Measurements from ENCODE around the gene PSMD5. TPM values are rescaled to one million over a fixed set of nuclear protein-coding genes. Genes with fewer than 3 reads are reported as not detected.

The PSMD5 gene
- total RNA-seq, 2 donors from 2014 or later: 37.2 to 51.5 TPM

DNA sequence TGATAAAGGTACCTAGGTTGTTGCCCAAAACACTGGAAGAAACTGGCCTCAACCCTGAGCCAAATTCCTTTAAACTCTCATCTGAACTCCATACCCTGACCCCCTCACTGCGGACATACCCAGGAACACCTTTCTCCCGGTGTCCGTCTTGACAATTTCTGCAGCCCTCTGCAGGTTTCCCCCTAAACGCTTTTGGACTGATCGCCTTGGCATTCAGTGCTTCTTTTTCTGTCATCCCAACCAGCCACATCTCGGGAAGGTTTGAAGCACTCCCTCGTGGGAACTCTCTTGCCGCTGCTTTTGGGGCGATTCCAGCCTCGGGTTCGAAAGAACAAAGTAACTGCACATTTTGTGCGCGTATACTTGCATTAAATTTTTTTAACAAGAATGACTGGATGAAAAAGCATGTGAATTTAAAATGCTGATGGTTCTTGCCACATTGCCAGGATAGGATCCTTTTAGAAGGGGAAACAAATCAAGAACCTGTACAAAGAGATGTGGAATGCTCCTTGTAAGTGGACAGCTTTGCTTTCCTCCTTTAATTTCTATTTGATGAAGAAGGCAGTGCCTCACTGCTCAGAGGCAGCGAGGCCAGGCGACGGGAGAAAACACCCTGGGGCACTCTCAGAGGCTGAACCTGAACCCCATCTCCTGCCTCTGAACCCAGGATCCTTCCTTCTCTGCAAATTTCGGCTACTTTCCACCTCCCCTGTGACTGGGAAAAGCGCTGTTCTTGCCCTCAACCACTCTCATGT, 615 bp downstream of the PSMD5 start:
- peaks cover 57% of the 10 kb centered on the region for H3K4me1 Mint-ChIP-seq
- ATAC-seq: peak; percentile 1
- no peaks in the 10 kb centered on the region for H3K9me3 ChIP-seq (ENCODE audit: control insufficient read depth, low read length, poor library complexity, severe bottlenecking)
- H3K27ac Mint-ChIP-seq: peak overlapping the region; percentile 100
- H3K27me3 Mint-ChIP-seq: no peaks in the 10 kb centered on the region
- H3K36me3 Mint-ChIP-seq (ENCODE audit: low read depth): peaks cover 11% of the 10 kb centered on the region
- DNase-seq: no peak
- H3K4me3 Mint-ChIP-seq: peak overlapping the region; percentile 99

DNA sequence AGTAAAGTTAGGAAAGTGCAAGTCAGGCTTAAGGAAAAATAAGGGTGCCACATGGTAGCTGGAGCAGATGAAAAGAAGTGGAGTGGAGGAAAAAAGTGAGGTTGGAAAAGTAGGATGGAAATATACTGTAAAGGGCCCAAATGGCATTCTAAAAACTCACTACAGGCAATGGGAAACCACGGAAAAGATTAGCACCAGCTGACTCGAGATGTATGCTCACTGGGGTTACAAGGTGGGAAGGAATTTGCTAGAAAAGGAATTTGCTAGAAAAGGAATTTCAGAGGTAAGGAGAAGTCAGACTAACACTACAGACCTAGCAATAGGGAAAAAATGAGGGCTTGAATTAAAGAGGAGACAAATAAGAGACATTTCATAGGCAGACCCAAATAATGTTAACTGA, 3.6 kb downstream of the PSMD5 start:
- H3K9me3 ChIP-seq (ENCODE audit: control insufficient read depth, low read length, poor library complexity, severe bottlenecking): no peaks in the 10 kb centered on the region
- Mint-ChIP-seq H3K4me3 (no peak overlapping the region), H3K36me3 (ENCODE audit: low read depth) (peaks cover 15% of the 10 kb centered on the region), H3K27ac (peak overlapping the region; percentile 90), H3K27me3 (no peaks in the 10 kb centered on the region), H3K4me1 (peaks cover 44% of the 10 kb centered on the region)
- no peak for ATAC-seq
- no peak for DNase-seq

DNA sequence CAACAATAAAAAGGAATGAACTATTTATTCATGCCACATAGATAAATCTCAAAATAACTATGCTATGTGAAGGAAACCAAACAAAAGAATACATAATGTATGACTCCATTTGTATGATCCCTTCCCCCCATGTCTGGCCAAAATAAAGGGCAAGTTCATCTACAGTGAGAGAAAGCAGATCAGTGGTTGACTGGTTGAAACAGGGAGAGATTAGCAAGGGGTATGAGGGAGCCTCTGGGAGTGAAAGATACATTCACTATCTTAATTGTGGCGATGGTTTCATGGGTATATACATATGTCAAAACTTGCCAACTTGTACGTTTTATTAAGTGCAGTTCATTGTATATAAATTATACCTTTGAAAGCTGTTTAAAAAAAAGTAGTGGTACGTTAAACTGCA, 4.8 kb downstream of the PSMD5 start:
- Mint-ChIP-seq H3K27me3 (no peaks in the 10 kb centered on the region), H3K4me3 (no peak overlapping the region), H3K4me1 (peaks cover 40% of the 10 kb centered on the region), H3K27ac (peak overlapping the region; percentile 41), H3K36me3 (ENCODE audit: low read depth) (peaks cover 16% of the 10 kb centered on the region)
- DNase-seq (no peak), ATAC-seq (no peak)
- H3K9me3 ChIP-seq (ENCODE audit: control insufficient read depth, low read length, poor library complexity, severe bottlenecking): no peaks in the 10 kb centered on the region

DNA sequence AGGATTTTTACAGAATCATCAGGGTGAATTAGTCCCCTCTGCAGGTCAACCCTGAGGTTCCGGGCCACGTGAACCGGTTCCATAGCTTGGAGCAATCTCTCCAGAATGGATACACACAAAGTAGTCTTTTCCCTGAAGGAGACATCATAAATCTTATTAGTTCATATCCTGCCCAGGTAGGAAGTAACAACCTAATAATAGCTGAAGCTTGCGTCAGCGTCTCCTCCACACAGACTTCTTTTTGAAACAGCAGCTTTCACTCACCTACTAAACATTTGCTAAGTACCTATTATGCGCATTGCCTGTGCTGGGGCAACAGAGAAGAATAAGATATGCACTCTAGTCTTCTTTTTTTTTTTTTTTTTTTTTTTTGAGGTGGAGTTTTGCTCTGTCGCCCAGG, 9.4 kb downstream of the PSMD5 start:
- Mint-ChIP-seq H3K4me1 (peaks cover 24% of the 10 kb centered on the region), H3K4me3 (no peak overlapping the region), H3K27me3 (no peaks in the 10 kb centered on the region), H3K36me3 (ENCODE audit: low read depth) (peaks cover 20% of the 10 kb centered on the region), H3K27ac (no peak overlapping the region)
- no peaks in the 10 kb centered on the region for H3K9me3 ChIP-seq (ENCODE audit: control insufficient read depth, low read length, poor library complexity, severe bottlenecking)
- DNase-seq (no peak), ATAC-seq (no peak)

DNA sequence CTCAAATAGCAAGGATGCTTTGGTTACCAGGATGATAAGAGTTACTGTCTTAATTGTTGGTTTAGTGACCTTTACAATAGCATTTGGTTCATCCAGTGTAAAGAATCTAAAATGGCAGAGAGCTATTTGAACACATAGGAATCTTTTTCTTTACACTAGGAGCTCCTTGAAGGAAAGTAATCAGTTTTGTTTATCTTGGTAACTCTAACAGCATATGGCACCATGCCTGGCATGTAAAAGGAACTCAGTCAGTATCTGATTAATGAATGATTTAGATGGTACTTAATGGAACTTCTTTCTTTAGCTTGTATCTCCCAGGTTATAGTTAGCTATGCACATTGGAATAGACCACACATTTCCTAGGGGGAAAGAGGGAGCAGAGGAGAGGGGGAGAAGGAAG, 9.9 kb downstream of the PSMD5 start:
- H3K4me3 Mint-ChIP-seq: no peak overlapping the region
- no peak for DNase-seq
- peaks cover 22% of the 10 kb centered on the region for H3K4me1 Mint-ChIP-seq
- peak overlapping the region; percentile 75 for H3K27ac Mint-ChIP-seq
- no peak for ATAC-seq
- H3K9me3 ChIP-seq (ENCODE audit: control insufficient read depth, low read length, poor library complexity, severe bottlenecking): no peaks in the 10 kb centered on the region
- H3K36me3 Mint-ChIP-seq (ENCODE audit: low read depth): peaks cover 20% of the 10 kb centered on the region
- H3K27me3 Mint-ChIP-seq: no peaks in the 10 kb centered on the region

GRCh38 chr9:120830865-120831264, 11.9 kb downstream of the PSMD5 start:
- ATAC-seq (no peak), DNase-seq (no peak)
- H3K9me3 ChIP-seq (ENCODE audit: control insufficient read depth, low read length, poor library complexity, severe bottlenecking): no peaks in the 10 kb centered on the region
- H3K4me3 Mint-ChIP-seq: no peak overlapping the region
- H3K27me3 Mint-ChIP-seq: no peaks in the 10 kb centered on the region
- peaks cover 19% of the 10 kb centered on the region for H3K36me3 Mint-ChIP-seq (ENCODE audit: low read depth)
- no peak overlapping the region for H3K27ac Mint-ChIP-seq
- H3K4me1 Mint-ChIP-seq: peaks cover 14% of the 10 kb centered on the region

GRCh38 chr9:120830151-120830550, 12.6 kb downstream of the PSMD5 start:
- Mint-ChIP-seq H3K36me3 (ENCODE audit: low read depth) (peaks cover 17% of the 10 kb centered on the region), H3K27ac (peak overlapping the region; percentile 77)

GRCh38 chr9:120829650-120830049, 13.1 kb downstream of the PSMD5 start:
- H3K9me3 ChIP-seq (ENCODE audit: control insufficient read depth, low read length, poor library complexity, severe bottlenecking): no peaks in the 10 kb centered on the region
- no peak for DNase-seq
- no peak for ATAC-seq
- Mint-ChIP-seq H3K36me3 (ENCODE audit: low read depth) (peaks cover 18% of the 10 kb centered on the region), H3K4me1 (peaks cover 13% of the 10 kb centered on the region), H3K27me3 (no peaks in the 10 kb centered on the region), H3K27ac (peak overlapping the region; percentile 77), H3K4me3 (no peak overlapping the region)

More at GRCh38 chr9:120830151-120830550, 12.6 kb downstream of the PSMD5 start:
- Mint-ChIP-seq H3K4me1 (peaks cover 13% of the 10 kb centered on the region), H3K27me3 (no peaks in the 10 kb centered on the region), H3K4me3 (no peak overlapping the region)
- no peak for ATAC-seq
- H3K9me3 ChIP-seq (ENCODE audit: control insufficient read depth, low read length, poor library complexity, severe bottlenecking): no peaks in the 10 kb centered on the region
- no peak for DNase-seq

DNA sequence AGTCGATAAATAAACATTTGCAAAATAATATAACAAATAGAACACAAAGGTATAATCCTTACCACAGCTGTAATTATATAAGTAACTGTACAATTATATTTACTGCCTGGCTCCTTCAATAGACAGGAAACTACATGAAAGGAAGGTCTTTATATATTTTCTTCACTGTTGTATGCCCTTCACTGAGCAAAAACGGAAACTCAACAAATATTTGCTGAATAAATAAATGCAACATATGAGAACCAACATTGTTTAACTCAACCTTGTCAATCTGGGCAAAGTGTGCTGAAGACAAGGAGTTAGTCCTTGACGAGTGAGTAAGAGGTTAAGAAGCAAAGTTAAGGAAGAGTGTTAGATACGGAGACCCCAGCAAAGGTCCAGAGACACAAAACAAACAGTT, 22.6 kb downstream of the PSMD5 start:
- H3K9me3 ChIP-seq (ENCODE audit: control insufficient read depth, low read length, poor library complexity, severe bottlenecking): no peaks in the 10 kb centered on the region
- Mint-ChIP-seq H3K27me3 (no peaks in the 10 kb centered on the region), H3K4me3 (no peak overlapping the region), H3K27ac (no peak overlapping the region), H3K4me1 (peaks cover 2% of the 10 kb centered on the region), H3K36me3 (ENCODE audit: low read depth) (peaks cover 14% of the 10 kb centered on the region)
- ATAC-seq (no peak), DNase-seq (no peak)

DNA sequence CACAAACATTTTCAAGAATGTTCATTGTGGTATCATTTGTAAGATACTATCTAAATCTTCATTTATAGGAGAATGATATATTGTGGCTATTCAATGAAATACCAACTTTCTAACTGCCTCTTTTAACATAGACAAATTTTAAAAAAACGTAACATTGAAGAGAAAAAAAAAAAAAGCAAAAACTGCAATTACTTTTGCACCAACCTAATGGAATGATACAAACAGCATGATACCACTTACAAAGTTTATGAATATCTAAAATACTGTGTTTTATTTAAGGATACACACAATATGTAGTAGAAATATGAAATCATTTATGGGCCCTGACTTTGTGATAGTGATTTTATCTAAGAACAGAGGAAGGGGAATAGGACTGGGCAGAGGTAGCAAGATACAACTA, 24.1 kb downstream of the PSMD5 start:
- DNase-seq (no peak), ATAC-seq (no peak)
- Mint-ChIP-seq H3K27ac (peak overlapping the region; percentile 29), H3K36me3 (ENCODE audit: low read depth) (peaks cover 12% of the 10 kb centered on the region), H3K27me3 (no peaks in the 10 kb centered on the region), H3K4me1 (no peaks in the 10 kb centered on the region), H3K4me3 (no peak overlapping the region)
- H3K9me3 ChIP-seq (ENCODE audit: control insufficient read depth, low read length, poor library complexity, severe bottlenecking): no peaks in the 10 kb centered on the region

GRCh38 chr9:120815075-120815474, 27.6 kb downstream of the PSMD5 start:
- DNase-seq (no peak), ATAC-seq (no peak)
- Mint-ChIP-seq H3K27ac (no peak overlapping the region), H3K4me3 (no peak overlapping the region), H3K4me1 (no peaks in the 10 kb centered on the region), H3K27me3 (no peaks in the 10 kb centered on the region), H3K36me3 (ENCODE audit: low read depth) (peaks cover 4% of the 10 kb centered on the region)
- H3K9me3 ChIP-seq (ENCODE audit: control insufficient read depth, low read length, poor library complexity, severe bottlenecking): no peaks in the 10 kb centered on the region

DNA sequence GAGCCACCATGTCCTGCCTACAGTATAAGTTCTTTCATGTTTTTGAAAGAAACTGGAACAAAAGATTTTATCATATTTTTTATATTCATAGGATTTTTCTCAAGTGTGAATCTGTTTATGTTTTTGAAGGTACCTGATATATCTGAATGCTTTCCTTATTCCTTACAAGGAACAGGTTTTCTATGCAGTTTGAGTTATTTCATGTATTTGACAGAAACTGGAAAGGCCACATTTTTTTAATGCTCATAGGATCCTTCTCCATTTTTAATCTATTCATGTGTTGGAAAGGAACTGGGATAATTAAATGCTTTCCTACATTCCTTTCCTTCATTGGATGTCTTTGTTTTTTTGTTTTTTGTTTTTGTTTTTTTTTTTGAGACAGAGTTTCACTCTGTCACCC, 33.8 kb downstream of the PSMD5 start:
- H3K9me3 ChIP-seq (ENCODE audit: control insufficient read depth, low read length, poor library complexity, severe bottlenecking): peaks cover 3% of the 10 kb centered on the region
- no peaks in the 10 kb centered on the region for H3K27me3 Mint-ChIP-seq
- H3K4me1 Mint-ChIP-seq: no peaks in the 10 kb centered on the region
- no peak overlapping the region for H3K27ac Mint-ChIP-seq
- H3K36me3 Mint-ChIP-seq (ENCODE audit: low read depth): peaks cover 5% of the 10 kb centered on the region
- ATAC-seq (no peak), DNase-seq (no peak)
- no peak overlapping the region for H3K4me3 Mint-ChIP-seq

GRCh38 chr9:120807607-120808379, 34.9 kb downstream of the PSMD5 start:
- H3K4me1 Mint-ChIP-seq: no peaks in the 10 kb centered on the region
- H3K27ac Mint-ChIP-seq: no peak overlapping the region
- H3K4me3 Mint-ChIP-seq: no peak overlapping the region
- DNase-seq: no peak
- no peak for ATAC-seq
- no peaks in the 10 kb centered on the region for H3K27me3 Mint-ChIP-seq
- peaks cover 3% of the 10 kb centered on the region for H3K9me3 ChIP-seq (ENCODE audit: control insufficient read depth, low read length, poor library complexity, severe bottlenecking)
- peaks cover 5% of the 10 kb centered on the region for H3K36me3 Mint-ChIP-seq (ENCODE audit: low read depth)
